PC-3 (cell line): ENCODE measurements around the gene ETFB. TPM values are rescaled to one million over a fixed set of nuclear protein-coding genes. Genes with fewer than 3 reads are reported as not detected.

Experiments
- ATAC-seq: fragments of 200-7000 bp; cut with Tn5 transposase; 2 replicates; pipeline ENCODE4 v1.9.1; 2020; ENCODE audit warnings: mild to moderate bottlenecking, moderate library complexity
- BruUV-seq: library from RNA; stranded (reverse); fragments of 400-500 nt; replicated peaks from 2 replicates; lab custom pipeline; 2021; lab: Mats Ljungman, UMichigan
- CTCF ChIA-PET: fragments of 300-600 bp; sonication (Branson Sonifier 250); formaldehyde crosslinking; loops from one replicate; lab custom pipeline; 2022; ENCODE audit warnings: antibody characterized with exemption; lab: Charles Lee
- POLR2A ChIA-PET: fragments of 300-600 bp; sonication (Branson Sonifier 250); formaldehyde crosslinking; loops from one replicate; lab custom pipeline; 2022; ENCODE audit warnings: antibody characterized with exemption; ENCODE audit not compliant: unreplicated experiment; lab: Charles Lee
- DNase-seq: peaks from one replicate; pipeline ENCODE4 v3.0.0-alpha.2; 2015
- H2AFZ ChIP-seq: fragments of 300-600 bp; sonication (generic); 2 replicates; pipeline ENCODE4 v1.6.0; 2016; ENCODE audit warnings: antibody characterized with exemption, low read length
- H3F3A ChIP-seq: fragments of 300-600 bp; sonication (generic); one replicate; pipeline ENCODE4 v1.6.0; 2017; ENCODE audit warnings: antibody characterized with exemption, low read length, control low read depth, mild to moderate bottlenecking; ENCODE audit not compliant: unreplicated experiment
- H3K27ac ChIP-seq: fragments of 300-600 bp; sonication (generic); 2 replicates; pipeline ENCODE4 v1.5.1; 2016; ENCODE audit warnings: mild to moderate bottlenecking, low read length
- H3K27me3 ChIP-seq: fragments of 300-600 bp; sonication (generic); 2 replicates; pipeline ENCODE4 v1.6.1; 2016; ENCODE audit warnings: low read length, mixed read lengths
- H3K36me3 ChIP-seq: fragments of 300-600 bp; sonication (generic); 2 replicates; pipeline ENCODE4 v1.6.1; 2016; ENCODE audit warnings: low read depth, mixed run types, low read length, mixed read lengths
- H3K4me1 ChIP-seq: fragments of 300-600 bp; sonication (generic); 2 replicates; pipeline ENCODE4 v1.5.1; 2016; ENCODE audit warnings: low read length; ENCODE audit not compliant: insufficient read depth
- H3K4me2 ChIP-seq: fragments of 300-600 bp; sonication (generic); 2 replicates; pipeline ENCODE4 v1.6.0; 2016; ENCODE audit warnings: low read length
- H3K4me3 ChIP-seq: fragments of 300-600 bp; sonication (generic); 2 replicates; pipeline ENCODE4 v1.5.1; 2016; ENCODE audit warnings: mild to moderate bottlenecking, low read length, mixed read lengths
- H3K79me2 ChIP-seq: fragments of 300-600 bp; sonication (generic); 2 replicates; pipeline ENCODE4 v1.6.1; 2017; ENCODE audit warnings: low read length, mixed read lengths
- H3K9ac ChIP-seq: fragments of 300-600 bp; sonication (generic); 2 replicates; pipeline ENCODE4 v1.6.0; 2016; ENCODE audit warnings: mild to moderate bottlenecking, low read length
- H3K9me2 ChIP-seq: fragments of 300-600 bp; sonication (generic); replicated peaks from 2 replicates; pipeline ENCODE4 v1.6.1; 2016; ENCODE audit warnings: mixed run types, low read length, mixed read lengths
- H3K9me3 ChIP-seq: fragments of 300-600 bp; sonication (generic); 2 replicates; pipeline ENCODE4 v1.6.1; 2016; ENCODE audit warnings: low read length, mixed read lengths
- H4K20me1 ChIP-seq: fragments of 300-600 bp; sonication (generic); 2 replicates; pipeline ENCODE4 v1.6.1; 2016; ENCODE audit warnings: low read length, mixed read lengths
- EZH2 ChIP-seq: fragments of 300-600 bp; sonication (generic); IDR thresholded peaks from one replicate; pipeline ENCODE4 v1.6.1; 2017; ENCODE audit warnings: antibody characterized with exemption, mild to moderate bottlenecking, low read length; ENCODE audit not compliant: unreplicated experiment
- EZH2phosphoT487 ChIP-seq: fragments of 300-600 bp; sonication (generic); IDR thresholded peaks from 2 replicates; pipeline ENCODE4 v1.6.1; 2018; ENCODE audit warnings: mild to moderate bottlenecking, antibody characterized with exemption, low read length, borderline replicate concordance
- intact Hi-C: fragments of 100-400 bp; cut with micrococcal nuclease; formaldehyde crosslinking; loops from 2 replicates; pipeline ENCODE4 v1.9.0; 2023
- total RNA-seq: library from RNA; depleted of rRNA; stranded (reverse); fragments of >200 nt; gene quantifications from 2 replicates; pipeline ENCODE4 v1.2.3, GENCODE V29; 2014
- TF ChIP-seq, protein P1 (sequence below): fragments of 300-600 bp; sonication (generic); conservative IDR thresholded peaks from 2 replicates; pipeline ENCODE4 v1.5.1; 2017; ENCODE audit warnings: antibody characterized with exemption, low read depth, mild to moderate bottlenecking, low read length

Gene ETFB
- total RNA-seq, 1 experiment from 2014 or later = 249 TPM

DNA sequence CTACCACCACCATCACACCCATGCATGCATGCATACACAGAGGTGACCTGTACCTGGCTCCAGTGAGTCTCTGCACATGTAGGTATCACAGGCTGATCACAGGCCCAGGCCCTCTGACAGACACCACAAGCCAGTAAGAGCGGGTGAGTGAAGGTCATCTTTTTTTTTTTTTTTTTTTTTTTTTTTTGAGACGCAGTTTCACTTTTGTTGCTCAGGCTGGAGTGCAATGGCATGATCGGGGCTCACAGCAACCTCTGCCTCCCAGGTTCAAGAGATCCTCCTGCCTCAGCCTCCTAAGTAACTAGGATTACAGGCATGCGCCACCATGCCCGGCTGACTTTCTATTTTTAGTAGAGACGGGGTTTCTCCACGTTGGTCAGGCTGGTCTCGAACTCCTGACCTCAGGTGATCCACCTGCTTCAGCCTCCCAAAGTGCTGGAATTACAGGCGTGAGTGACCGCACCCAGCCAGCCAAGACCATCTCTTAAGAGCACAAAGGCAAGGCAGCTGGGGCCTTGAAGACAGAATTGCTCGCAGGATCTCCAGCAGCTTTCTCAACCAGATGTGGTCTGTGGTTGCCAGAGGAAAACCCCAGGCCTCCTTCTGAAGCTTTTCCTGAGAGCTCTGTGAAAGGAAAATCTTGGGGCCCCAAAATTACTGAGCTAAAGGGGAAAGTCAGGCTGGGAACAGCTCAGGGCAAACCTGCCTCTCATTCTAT is 9.5 kb upstream of the ETFB start:
- ATAC-seq (no peak), DNase-seq (no peak)
- Histone ChIP-seq H4K20me1 (no peaks in the 10 kb centered on the region), H3K4me2 (no peak overlapping the region), H3K79me2 (no peaks in the 10 kb centered on the region), H3K27me3 (no peaks in the 10 kb centered on the region), H3K4me1 (peaks cover under 1% of the 10 kb centered on the region; the same call in 1 of the 2 replicates), H3K4me3 (no peak overlapping the region), H3K9ac (no peak overlapping the region), H3K36me3 (no peaks in the 10 kb centered on the region), H3K9me3 (no peaks in the 10 kb centered on the region), H3K27ac (no peak overlapping the region), H3K9me2 (no peaks in the 10 kb centered on the region), H3F3A (no peaks in the 10 kb centered on the region), H2AFZ (no peak overlapping the region)
- no TSS peak for BruUV-seq
- intact Hi-C loops = no loop called here
- CTCF ChIA-PET = no interaction called here
- POLR2A ChIA-PET = no interaction called here
- TF ChIP-seq EZH2phosphoT487 = no peak
- no peak for TF ChIP-seq EZH2
- TF ChIP-seq, protein P1, sequence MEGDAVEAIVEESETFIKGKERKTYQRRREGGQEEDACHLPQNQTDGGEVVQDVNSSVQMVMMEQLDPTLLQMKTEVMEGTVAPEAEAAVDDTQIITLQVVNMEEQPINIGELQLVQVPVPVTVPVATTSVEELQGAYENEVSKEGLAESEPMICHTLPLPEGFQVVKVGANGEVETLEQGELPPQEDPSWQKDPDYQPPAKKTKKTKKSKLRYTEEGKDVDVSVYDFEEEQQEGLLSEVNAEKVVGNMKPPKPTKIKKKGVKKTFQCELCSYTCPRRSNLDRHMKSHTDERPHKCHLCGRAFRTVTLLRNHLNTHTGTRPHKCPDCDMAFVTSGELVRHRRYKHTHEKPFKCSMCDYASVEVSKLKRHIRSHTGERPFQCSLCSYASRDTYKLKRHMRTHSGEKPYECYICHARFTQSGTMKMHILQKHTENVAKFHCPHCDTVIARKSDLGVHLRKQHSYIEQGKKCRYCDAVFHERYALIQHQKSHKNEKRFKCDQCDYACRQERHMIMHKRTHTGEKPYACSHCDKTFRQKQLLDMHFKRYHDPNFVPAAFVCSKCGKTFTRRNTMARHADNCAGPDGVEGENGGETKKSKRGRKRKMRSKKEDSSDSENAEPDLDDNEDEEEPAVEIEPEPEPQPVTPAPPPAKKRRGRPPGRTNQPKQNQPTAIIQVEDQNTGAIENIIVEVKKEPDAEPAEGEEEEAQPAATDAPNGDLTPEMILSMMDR = no peak

GRCh38 chr19:51372649-51373504 is 6.7 kb upstream of the ETFB start, which contains the start of gene NKG7:
NKG7 (minus strand) TSS chr19:51372654; CDS start chr19:51372535, 119 bp downstream.
- Histone ChIP-seq H3K4me3 (no peak within 1 kb of the TSS), H3K79me2 (no peaks in the 10 kb centered on the region), H3K36me3 (no peaks in the 10 kb centered on the region), H3K9ac (no peak within 1 kb of the TSS), H3F3A (no peaks in the 10 kb centered on the region), H3K4me2 (no peak within 1 kb of the TSS), H4K20me1 (no peaks in the 10 kb centered on the region), H3K9me3 (no peaks in the 10 kb centered on the region), H2AFZ (no peak within 1 kb of the TSS), H3K4me1 (peaks cover 6% of the 10 kb centered on the region; the same call in 1 of the 2 replicates), H3K27ac (no peak within 1 kb of the TSS), H3K9me2 (no peaks in the 10 kb centered on the region), H3K27me3 (no peaks in the 10 kb centered on the region)
- no peak for TF ChIP-seq EZH2phosphoT487
- TF ChIP-seq, protein P1 = no peak
- TF ChIP-seq EZH2 = no peak
- no peak for DNase-seq
- POLR2A ChIA-PET = interaction anchor here (0.7 kb wide), 1 partner anchor 1325 kb away, joined by 4 read pairs; no protein-coding TSS in a partner anchor
- no peak for ATAC-seq
- intact Hi-C loops = no loop called here
- no TSS peak for BruUV-seq
- CTCF ChIA-PET = interaction anchor here (0.6 kb wide), 1 partner anchor 26 kb away, joined by 3 read pairs; no protein-coding TSS in a partner anchor
